ENCODE results near the gene NOTO. TPM values are rescaled to one million over a fixed set of nuclear protein-coding genes. Genes with fewer than 3 reads are reported as not detected.

NOTO gene
- total and polyA plus RNA-seq, 11 donors: not detected

DNA sequence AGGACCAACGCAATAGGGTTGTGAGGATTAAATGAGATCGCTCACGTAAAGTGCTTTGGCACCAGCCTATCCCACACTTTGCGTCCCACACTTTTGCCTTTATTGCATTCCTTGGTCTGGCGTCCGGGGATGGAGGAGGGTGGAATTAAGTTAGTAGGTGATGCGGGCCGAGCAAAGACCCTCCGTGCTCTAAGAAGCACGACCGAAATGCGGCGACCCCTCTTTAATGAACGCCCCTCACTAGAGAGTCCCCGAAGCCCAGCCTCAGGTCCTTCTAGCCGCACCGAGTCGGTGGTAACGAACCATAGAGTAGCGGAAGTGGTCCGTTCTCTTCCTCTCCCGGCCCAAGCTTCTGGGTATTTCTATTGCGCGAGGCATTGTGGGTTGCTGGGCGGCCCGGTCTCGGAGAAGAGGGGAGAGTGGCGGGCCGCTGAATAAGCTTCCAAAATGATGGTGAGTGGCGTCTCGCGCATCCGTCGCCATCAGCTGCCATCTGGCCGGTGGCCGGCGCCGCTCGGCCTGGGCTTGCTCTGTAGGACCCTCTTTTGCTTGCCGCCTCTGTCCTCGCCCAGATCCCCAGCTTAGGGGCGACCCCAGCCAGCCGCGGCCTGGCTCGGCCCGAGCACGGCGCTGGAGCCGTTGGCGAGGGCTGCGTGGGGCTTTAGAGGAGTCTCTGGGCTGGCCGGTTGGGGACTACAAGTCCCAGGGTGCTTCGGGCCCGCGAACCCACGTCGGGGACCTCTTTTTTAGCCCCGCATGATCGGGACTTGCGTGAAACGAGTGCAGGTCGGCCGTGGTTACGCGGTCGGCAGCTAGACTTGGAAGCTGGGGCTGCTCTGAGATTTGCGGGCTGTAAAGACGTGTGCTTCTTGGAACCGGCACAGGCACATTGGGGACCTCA is 31.8 kb downstream of the NOTO start, which contains the start of gene CCT7:
TSS of gene CCT7 (plus strand) at position 377 of the 901 bp plus-strand sequence. CDS start at position 448, 71 bp downstream.
- Histone ChIP-seq H3K9me3 (no peaks in the 10 kb centered on the region), H3K27me3 (no peaks in the 10 kb centered on the region), H3K27ac (peak within 1 kb of the TSS; percentile 77 to 98 (median 94)), H3K4me3 (peak within 1 kb of the TSS; percentile 60 to 92 (median 78)), H3K4me1 (peaks cover 0 to 51% (median 36%) of the 10 kb centered on the region in 12 donors), H3K36me3 (peaks cover 0 to 26% (median 15%) of the 10 kb centered on the region in 9 donors)
- TF ChIP-seq, protein P1, sequence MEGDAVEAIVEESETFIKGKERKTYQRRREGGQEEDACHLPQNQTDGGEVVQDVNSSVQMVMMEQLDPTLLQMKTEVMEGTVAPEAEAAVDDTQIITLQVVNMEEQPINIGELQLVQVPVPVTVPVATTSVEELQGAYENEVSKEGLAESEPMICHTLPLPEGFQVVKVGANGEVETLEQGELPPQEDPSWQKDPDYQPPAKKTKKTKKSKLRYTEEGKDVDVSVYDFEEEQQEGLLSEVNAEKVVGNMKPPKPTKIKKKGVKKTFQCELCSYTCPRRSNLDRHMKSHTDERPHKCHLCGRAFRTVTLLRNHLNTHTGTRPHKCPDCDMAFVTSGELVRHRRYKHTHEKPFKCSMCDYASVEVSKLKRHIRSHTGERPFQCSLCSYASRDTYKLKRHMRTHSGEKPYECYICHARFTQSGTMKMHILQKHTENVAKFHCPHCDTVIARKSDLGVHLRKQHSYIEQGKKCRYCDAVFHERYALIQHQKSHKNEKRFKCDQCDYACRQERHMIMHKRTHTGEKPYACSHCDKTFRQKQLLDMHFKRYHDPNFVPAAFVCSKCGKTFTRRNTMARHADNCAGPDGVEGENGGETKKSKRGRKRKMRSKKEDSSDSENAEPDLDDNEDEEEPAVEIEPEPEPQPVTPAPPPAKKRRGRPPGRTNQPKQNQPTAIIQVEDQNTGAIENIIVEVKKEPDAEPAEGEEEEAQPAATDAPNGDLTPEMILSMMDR (IDR thresholded peaks at IDR 0.05): no peak
- peak in 1 of 2 donors; percentile 69 for TF ChIP-seq POLR2A (IDR thresholded peaks at IDR 0.05)
- intact Hi-C loops (cut with DNase I): loop anchor here in 6 of 10 donors (2.0 to 5.0 kb wide), 2 partner anchors 153 to 163 kb away; partner anchors contain the start of genes ALMS1 (in 5 of the 6) and SFXN5 (in 1 of the 6)
- peak; percentile 83 to 92 (median 86) for ATAC-seq
- 0 to 1% (median 1%) methylated on average over 52 to 69 of the region's 69 CpGs for WGBS, 4 donors
- DNase-seq: peak; percentile 90 to 92 (median 92)

DNA sequence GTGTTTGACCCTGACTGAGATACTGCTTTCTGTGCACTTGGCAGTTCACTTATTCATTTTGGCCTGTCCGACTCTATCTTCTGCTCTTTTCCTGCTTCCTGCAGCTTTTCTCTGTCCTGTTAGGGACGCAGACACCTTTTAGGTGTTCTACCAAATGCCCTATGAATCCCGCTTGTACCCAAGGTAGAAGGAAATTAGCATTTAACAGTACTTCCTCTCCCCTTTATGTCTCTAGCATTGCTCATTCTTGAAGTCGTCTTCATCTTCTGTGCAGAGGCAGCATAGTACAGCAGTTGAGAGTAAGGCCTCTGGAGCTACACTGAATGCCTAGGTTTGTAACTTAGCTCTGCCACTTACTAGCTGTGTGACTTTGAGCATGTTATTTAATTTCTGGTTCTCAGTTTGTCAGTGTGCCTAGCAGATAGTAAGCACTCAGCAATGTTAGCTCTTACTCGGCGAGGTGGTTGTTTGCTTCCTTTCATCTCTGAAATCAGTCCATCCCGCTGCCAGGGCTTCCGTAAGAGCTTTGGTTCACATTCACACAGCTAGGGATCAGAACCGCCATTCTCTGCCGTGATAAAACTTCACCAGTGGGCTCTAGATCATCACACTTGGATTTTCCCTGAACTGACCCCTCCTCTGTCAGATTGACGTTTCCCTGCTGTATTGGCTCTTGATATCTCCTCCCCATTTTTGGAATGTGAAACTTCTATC is 33.1 kb downstream of the NOTO start:
- DNase-seq (no peak), ATAC-seq (no peak)
- WGBS, 4 donors: 60 to 64% (median 61%) methylated on average over 11 of the region's 11 CpGs
- Histone ChIP-seq H3K9me3 (no peaks in the 10 kb centered on the region), H3K27ac (peak overlapping the region in 5 of 12 donors; percentile 93 to 98 (median 96)), H3K4me3 (peak overlapping the region in 11 of 12 donors; percentile 67 to 92 (median 78)), H3K4me1 (peaks cover 0 to 60% (median 37%) of the 10 kb centered on the region in 12 donors), H3K36me3 (peaks cover 0 to 32% (median 16%) of the 10 kb centered on the region in 9 donors), H3K27me3 (no peaks in the 10 kb centered on the region)
- TF ChIP-seq, protein P1 (IDR thresholded peaks at IDR 0.05): no peak
- no peak for TF ChIP-seq POLR2A (IDR thresholded peaks at IDR 0.05)
- intact Hi-C loops (cut with DNase I): no loop called here

DNA sequence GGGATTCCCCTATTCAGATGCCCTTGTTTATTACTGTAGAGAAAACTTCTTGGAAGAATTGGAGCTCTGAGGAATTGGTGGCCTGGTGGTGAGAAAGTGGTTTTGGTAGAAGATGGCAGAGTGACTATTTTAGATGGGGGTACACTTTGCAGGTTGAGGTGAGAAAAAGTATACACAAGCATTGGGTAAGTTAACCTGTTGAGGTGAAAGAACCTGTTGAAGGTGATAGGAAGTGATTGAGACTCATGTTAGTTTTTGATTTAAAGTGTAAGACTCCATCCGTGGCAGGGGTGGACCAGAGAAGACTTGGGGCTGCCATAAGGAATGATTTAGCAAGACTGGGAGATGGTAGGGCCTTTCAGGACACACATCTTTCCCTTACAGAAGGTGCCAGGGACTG is 34.8 kb downstream of the NOTO start:
- Histone ChIP-seq H3K27me3 (no peaks in the 10 kb centered on the region), H3K36me3 (peaks cover 0 to 49% (median 33%) of the 10 kb centered on the region in 9 donors), H3K4me3 (no peak overlapping the region), H3K27ac (no peak overlapping the region), H3K9me3 (no peaks in the 10 kb centered on the region), H3K4me1 (peaks cover 0 to 59% (median 37%) of the 10 kb centered on the region in 12 donors)
- ATAC-seq (no peak), DNase-seq (no peak)
- no peak for TF ChIP-seq POLR2A (IDR thresholded peaks at IDR 0.05)
- TF ChIP-seq, protein P1 (IDR thresholded peaks at IDR 0.05): no peak
- WGBS, 4 donors: 53 to 87% (median 61%) methylated on average over 1 of the region's 1 CpG
- intact Hi-C loops (cut with DNase I): no loop called here

All from heart left ventricle (tissue), 16 donors.